Naive thymus-derived CD8-positive, alpha-beta T cell (primary cell): ENCODE results near the gene ACYP2. TPM values are rescaled to one million over a fixed set of nuclear protein-coding genes. Genes with fewer than 3 reads are reported as not detected.
"Not testable (repeated sequence)": the region's sequence is repeated elsewhere in the genome, so short reads cannot be mapped to it uniquely, and the experiment has no call there.

Experiments
- ATAC-seq, 2 donors: fragments of 150-1000 bp; cut with Tn5 transposase in 1 of 2; sonication (Bioruptor Pico), chemical (Tn5 transposase) in 1 of 2; 1 replicate in 1 of 2; 2 replicates in 1 of 2; pipeline ENCODE4 v1.10.0; 2021; ENCODE audit warnings: mild to moderate bottlenecking in 2 of 2, moderate library complexity in 2 of 2
- POLR2A ChIA-PET: fragments of 350-600 bp; sonication (Branson Sonifier 250); formaldehyde crosslinking; loops from one replicate; lab custom pipeline; 2021; ENCODE audit warnings: antibody characterized with exemption; lab: Charles Lee
- DNase-seq, 10 donors: peaks; one replicate each; pipeline versions ENCODE4 v3.0.0 to v3.0.0-alpha.2; 2020 to 2022
- H3K27ac Mint-ChIP-seq, 10 donors: one replicate each; pipeline ENCODE4 v1.8.0; 2020 to 2022; ENCODE audit warnings: mild to moderate bottlenecking in 10 of 10, mixed read lengths in 10 of 10, moderate library complexity in 4 of 10, inconsistent platforms in 1 of 10
- H3K27me3 Mint-ChIP-seq, 5 donors: one replicate each; pipeline ENCODE4 v1.8.0; 2021 to 2022; ENCODE audit warnings: mixed read lengths in 5 of 5
- H3K36me3 Mint-ChIP-seq, 3 donors: one replicate each; pipeline ENCODE4 v1.8.0; 2020 to 2022; ENCODE audit warnings: mixed read lengths in 3 of 3, mild to moderate bottlenecking in 2 of 3, inconsistent platforms in 1 of 3
- H3K4me1 Mint-ChIP-seq, 4 donors: one replicate each; pipeline ENCODE4 v1.8.0; 2021 to 2022; ENCODE audit warnings: mixed read lengths in 4 of 4
- H3K4me3 Mint-ChIP-seq, 10 donors: one replicate each; pipeline ENCODE4 v1.8.0; 2020 to 2022; ENCODE audit warnings: mild to moderate bottlenecking in 10 of 10, mixed read lengths in 10 of 10, moderate library complexity in 6 of 10, inconsistent platforms in 1 of 10
- H3K9me3 Mint-ChIP-seq, 9 donors: one replicate each; pipeline ENCODE4 v1.8.0; 2020 to 2022; ENCODE audit warnings: mixed read lengths in 9 of 9, mild to moderate bottlenecking in 3 of 9, inconsistent platforms in 1 of 9, moderate library complexity in 1 of 9
- polyA plus RNA-seq, 3 donors: library from polyadenylated mRNA; unstranded; fragments of 300-500 nt; fragmentation: Illumina TruSeq; gene quantifications; one replicate each; pipeline ENCODE4 v1.2.3, GENCODE V29; 2021
- total RNA-seq, 8 experiments: library from RNA in 2 of 8; stranded (reverse) in 2 of 8; gene quantifications; one replicate each; pipeline ENCODE4 v1.2.3 and lab custom pipeline; 2021 to 2026

ACYP2 gene
- total and polyA plus RNA-seq, 5 experiments from 2014 or later: 12.4 to 18.1 (median 13.2) TPM

DNA sequence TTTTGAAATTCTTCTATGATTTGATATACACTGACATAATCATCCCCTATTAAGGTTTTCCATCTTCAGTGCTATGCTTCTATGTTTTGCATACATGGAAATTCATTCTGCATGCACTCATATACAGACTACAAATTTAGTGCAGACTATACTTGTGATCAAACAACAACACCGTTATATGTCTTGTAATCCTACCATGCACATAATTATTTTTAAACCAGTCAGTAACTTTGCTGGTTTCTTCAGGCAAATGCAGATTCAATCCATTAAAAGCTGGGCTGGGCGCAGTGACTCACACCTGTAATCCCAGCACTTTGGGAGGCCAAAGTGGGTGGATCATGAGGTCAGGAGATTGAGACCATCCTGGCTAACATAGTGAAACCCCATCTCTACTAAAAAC, 11.8 kb downstream of the ACYP2 start:
- ATAC-seq, H3K27me3 Mint-ChIP-seq, H3K9me3 Mint-ChIP-seq, H3K36me3 Mint-ChIP-seq, H3K4me3 Mint-ChIP-seq, H3K4me1 Mint-ChIP-seq, H3K27ac Mint-ChIP-seq, POLR2A ChIA-PET, DNase-seq: not testable (repeated sequence)

DNA sequence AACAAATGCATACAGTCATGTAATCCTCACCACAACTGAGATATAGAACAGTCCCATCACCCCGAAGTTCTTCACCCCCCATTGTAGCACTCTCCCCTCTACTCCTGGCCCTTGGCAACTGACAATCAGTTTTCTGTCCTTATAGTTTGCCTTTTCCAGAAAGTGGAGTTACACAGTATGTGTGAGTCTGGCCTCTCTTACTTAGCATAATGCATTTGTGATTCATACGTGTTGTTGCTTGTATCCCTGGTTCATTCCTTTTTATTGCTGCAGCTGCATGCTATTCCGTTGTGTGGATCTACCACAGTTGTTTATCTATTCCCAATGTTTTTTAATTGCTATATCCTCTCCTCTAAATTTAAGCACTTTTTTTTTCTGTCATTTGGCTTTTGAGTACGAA, 17.6 kb downstream of the ACYP2 start:
- no peak overlapping the region for H3K4me3 Mint-ChIP-seq
- no peak for ATAC-seq
- POLR2A ChIA-PET: no interaction called here

DNA sequence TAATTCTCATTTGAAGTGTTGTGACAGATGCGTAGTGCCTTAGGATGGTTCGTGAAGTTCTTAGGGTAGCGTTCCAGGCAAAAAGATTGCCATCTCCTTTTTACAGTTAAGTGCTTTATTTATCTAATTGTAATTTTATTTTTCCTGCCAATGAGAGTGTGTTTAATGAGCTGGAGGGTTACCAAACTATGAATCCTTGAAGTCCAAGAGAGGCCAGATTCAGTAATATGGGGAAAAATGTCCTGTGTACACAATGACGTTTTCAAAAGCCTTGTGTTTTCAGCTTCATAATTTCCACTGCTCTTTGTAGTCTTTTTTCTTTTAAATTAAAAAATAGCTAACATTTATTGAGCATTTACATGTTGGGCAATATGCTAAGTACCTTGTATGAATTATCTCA, 23.8 kb downstream of the ACYP2 start:
- ATAC-seq: no peak
- Mint-ChIP-seq H3K27ac (no peak overlapping the region), H3K9me3 (no peaks in the 10 kb centered on the region), H3K4me3 (no peak overlapping the region), H3K36me3 (peaks cover 0 to 29% (median 28%) of the 10 kb centered on the region in 3 donors), H3K4me1 (no peaks in the 10 kb centered on the region), H3K27me3 (no peaks in the 10 kb centered on the region)
- POLR2A ChIA-PET: no interaction called here
- no peak for DNase-seq

More for the DNA sequence above, 17.6 kb downstream of the ACYP2 start:
- Mint-ChIP-seq H3K4me1 (no peaks in the 10 kb centered on the region), H3K27me3 (no peaks in the 10 kb centered on the region), H3K27ac (no peak overlapping the region), H3K36me3 (peaks cover 0 to 16% (median 10%) of the 10 kb centered on the region in 3 donors), H3K9me3 (no peaks in the 10 kb centered on the region)
- no peak for DNase-seq

DNA sequence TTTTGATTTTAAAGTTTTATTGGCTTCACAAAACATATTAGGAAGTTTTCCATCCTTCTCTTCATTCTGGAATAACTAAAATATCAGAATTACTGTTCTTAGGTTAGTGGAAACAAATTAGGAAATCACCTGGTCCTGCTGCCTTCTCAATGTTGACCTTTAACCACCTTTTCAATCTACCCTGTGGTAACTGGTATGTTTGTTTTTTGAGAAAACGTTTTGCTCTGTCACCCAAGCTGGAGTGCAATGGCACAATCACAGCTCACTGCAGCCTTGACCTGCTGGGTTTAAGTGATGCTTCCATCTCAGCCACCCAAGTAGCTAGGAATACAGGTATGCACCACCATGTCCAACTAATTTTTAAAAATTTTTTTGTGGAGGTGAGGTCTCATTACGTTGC, 28.4 kb downstream of the ACYP2 start:
- no peak for ATAC-seq
- POLR2A ChIA-PET: interaction anchor here (0.9 kb wide), 1 partner anchor 40 kb away, joined by 7 read pairs; no protein-coding TSS in a partner anchor
- Mint-ChIP-seq H3K27ac (no peak overlapping the region), H3K4me3 (no peak overlapping the region), H3K4me1 (no peaks in the 10 kb centered on the region), H3K36me3 (peaks cover 6 to 33% (median 18%) of the 10 kb centered on the region in 3 donors), H3K9me3 (no peaks in the 10 kb centered on the region), H3K27me3 (no peaks in the 10 kb centered on the region)
- no peak for DNase-seq

DNA sequence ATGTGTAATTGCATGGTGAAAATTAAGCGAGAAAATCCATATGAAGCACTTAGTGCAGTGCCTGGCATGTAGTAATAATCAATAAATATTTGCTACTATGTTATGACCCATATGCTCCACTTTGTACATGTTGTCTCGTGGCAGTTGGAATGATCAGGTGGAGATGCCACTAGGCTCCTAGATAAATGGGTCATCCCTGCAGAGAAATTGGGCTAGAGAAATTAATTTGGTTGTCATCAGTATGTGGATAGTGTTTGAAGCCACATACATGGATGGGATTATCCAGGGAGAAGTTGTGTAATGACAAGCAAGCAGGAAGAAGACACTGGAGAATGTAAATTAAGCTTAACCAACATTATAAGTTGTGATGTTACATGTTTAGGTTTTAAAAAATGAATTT, 33.0 kb downstream of the ACYP2 start:
- Mint-ChIP-seq H3K9me3 (peaks cover 0 to 4% (median 0%) of the 10 kb centered on the region in 9 donors), H3K27ac (no peak overlapping the region), H3K36me3 (peaks cover 6 to 29% (median 18%) of the 10 kb centered on the region in 3 donors), H3K4me3 (no peak overlapping the region), H3K4me1 (no peaks in the 10 kb centered on the region), H3K27me3 (no peaks in the 10 kb centered on the region)
- DNase-seq (no peak), ATAC-seq (no peak)
- POLR2A ChIA-PET: no interaction called here

DNA sequence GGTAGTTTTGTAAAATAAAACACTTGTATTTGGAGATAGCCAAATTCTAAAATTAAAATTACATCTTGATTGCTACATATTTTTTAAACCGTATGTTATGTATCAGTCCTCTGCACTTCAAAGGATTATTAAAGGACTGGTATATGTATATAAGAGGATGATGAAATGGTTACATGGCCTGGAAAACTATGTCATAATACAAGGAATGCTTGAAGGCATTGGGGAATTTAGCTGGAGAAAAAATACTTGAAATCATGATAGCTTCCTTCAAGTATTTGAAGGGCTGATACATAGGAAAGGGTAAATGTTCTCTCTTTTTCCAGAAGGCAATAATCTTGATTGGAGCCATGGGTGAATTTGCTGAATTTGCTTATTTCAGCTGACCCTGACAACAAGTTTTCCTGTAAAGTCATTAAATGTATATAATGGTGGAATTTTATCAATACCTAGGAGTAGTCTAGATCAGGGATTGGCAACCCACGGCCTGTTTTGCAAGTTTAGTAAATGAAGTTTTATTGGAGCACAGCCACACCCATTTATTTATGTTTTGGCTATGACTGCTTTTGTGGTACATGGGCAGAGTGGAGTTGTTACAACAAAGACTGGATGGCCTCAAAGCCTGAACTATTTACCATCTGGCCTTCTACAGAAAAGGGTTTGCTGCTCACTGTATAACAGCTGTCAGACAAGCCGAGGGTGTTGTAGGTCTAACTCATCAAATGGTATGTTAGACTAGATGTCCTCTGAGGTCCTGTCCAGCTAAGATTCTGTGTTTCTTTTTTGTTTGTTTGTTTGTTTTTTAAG, 34.4 kb downstream of the ACYP2 start:
- ATAC-seq: no peak
- POLR2A ChIA-PET: no interaction called here
- peaks cover 19 to 33% (median 28%) of the 10 kb centered on the region in 3 donors for H3K36me3 Mint-ChIP-seq
- no peaks in the 10 kb centered on the region for H3K4me1 Mint-ChIP-seq
- peaks cover 0 to 8% (median 3%) of the 10 kb centered on the region in 9 donors for H3K9me3 Mint-ChIP-seq
- H3K27ac Mint-ChIP-seq: no peak overlapping the region
- DNase-seq: no peak
- H3K27me3 Mint-ChIP-seq: no peaks in the 10 kb centered on the region
- H3K4me3 Mint-ChIP-seq: no peak overlapping the region

DNA sequence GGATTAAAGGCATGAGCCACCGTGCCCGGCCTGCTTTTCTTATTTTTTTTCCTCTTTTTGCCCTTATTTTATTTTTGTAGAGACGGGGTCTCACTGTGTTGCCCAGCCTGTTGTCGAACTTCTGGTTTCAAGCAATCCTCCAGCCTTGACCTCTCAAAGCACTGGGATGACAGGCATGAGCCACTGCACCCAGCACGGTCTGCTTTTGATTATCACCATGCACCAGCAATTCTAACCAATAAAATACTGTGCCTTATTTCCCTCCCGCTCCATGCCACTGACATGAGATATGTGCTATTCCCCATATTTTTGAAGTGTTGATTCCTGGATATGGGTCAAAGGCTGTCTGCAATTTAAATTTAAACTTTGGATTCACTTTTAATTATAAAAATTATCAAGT, 42.9 kb downstream of the ACYP2 start:
- H3K4me1 Mint-ChIP-seq: peaks cover 0 to 2% (median 0%) of the 10 kb centered on the region in 4 donors
- H3K27ac Mint-ChIP-seq: no peak overlapping the region
- POLR2A ChIA-PET: no interaction called here
- H3K27me3 Mint-ChIP-seq: no peaks in the 10 kb centered on the region
- no peak for ATAC-seq
- H3K9me3 Mint-ChIP-seq: peaks cover 0 to 12% (median 7%) of the 10 kb centered on the region in 9 donors
- peaks cover 21 to 36% (median 31%) of the 10 kb centered on the region in 3 donors for H3K36me3 Mint-ChIP-seq
- no peak overlapping the region for H3K4me3 Mint-ChIP-seq
- DNase-seq: no peak

DNA sequence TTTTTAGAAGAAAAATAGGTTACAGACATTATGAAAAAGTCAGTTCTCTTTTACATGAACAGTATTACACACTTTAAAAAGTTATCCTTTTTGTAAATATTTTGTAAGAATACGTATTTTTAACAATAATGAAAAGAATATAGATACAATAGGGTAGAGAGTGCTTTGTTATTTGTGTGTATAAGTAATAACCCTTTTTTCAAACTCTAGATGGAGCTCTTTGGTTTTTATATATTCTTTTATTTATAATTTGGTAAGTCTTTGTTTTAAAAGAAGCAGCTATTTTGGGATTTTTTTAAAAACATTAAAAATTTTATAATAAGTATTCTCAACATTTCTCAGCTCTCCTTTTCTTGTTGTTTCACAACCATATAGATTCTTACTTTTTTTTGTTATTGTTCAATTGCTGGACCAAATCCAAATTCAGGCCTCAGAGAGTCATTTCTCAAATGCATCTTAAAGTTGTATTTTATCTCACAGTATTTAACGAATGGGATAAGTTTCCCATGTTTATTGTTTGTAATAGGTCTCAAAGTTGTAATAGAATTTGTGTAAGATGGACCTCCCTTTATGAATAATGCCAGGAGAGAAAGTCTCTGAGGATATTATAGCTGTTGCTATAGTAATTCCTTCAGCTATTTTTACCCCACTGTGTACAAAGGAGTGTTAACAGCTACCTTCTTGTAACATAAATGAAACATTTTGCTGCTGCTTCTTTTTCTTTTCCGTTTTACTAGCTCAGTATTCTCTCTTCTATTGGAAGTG, 46.4 kb downstream of the ACYP2 start:
- POLR2A ChIA-PET: no interaction called here
- Mint-ChIP-seq H3K4me3 (no peak overlapping the region), H3K4me1 (peaks cover 0 to 2% (median 0%) of the 10 kb centered on the region in 4 donors), H3K27me3 (no peaks in the 10 kb centered on the region), H3K9me3 (no peaks in the 10 kb centered on the region), H3K36me3 (peaks cover 0 to 15% (median 7%) of the 10 kb centered on the region in 3 donors), H3K27ac (no peak overlapping the region)
- ATAC-seq (no peak), DNase-seq (no peak)

DNA sequence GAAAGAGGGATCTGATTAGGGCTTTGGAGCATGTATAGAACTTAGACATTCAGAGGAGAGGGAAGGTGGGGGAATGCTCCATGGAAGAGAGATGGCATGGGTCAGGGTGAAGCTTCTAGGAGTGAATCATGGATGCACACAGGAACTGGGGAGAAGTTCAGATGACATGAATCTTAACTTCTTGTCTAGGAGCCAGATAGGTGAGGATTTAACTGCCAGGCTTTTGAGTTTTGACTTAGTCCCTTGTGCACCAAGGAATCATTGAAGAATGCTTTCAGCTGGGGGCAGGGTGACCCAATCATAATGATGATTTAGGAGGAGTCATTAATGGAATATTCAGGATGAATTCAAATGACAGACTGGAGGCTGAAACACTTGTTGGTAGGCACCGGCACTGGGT, 48.7 kb downstream of the ACYP2 start:
- DNase-seq (no peak), ATAC-seq (no peak)
- H3K9me3 Mint-ChIP-seq: no peaks in the 10 kb centered on the region
- no peak overlapping the region for H3K4me3 Mint-ChIP-seq
- peaks cover 0 to 19% (median 12%) of the 10 kb centered on the region in 3 donors for H3K36me3 Mint-ChIP-seq
- H3K4me1 Mint-ChIP-seq: no peaks in the 10 kb centered on the region
- POLR2A ChIA-PET: no interaction called here
- no peak overlapping the region for H3K27ac Mint-ChIP-seq
- no peaks in the 10 kb centered on the region for H3K27me3 Mint-ChIP-seq

DNA sequence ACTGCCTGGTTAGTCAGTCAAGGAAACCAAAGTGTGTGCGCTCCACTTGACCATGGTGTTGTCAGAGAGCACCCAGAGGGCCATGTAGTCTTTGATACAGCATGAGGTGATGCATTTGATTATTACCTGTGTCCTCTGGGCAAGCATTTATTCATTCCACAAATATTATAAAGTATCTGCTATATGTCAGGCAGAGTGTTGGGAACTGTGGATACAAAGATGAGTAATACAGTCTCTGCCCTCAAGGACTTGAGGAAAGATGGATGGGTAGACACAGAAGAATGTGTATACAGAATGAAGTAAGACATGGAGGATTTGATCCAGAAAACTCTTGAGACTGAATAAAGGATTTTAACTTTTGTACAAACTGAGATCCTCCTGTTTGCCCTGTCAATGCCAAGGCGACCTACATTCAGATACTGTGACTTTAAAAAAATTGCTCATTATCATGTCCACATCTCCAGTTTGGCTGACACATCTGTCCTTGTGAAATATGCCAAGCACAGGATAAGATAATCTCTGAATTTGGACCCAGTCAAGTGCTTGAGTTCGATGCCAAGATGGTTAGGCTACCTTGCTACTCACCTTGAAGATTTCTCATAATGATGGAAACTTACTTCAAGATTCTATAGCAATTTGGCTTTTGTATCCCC, 50.8 kb downstream of the ACYP2 start:
- POLR2A ChIA-PET: no interaction called here
- no peaks in the 10 kb centered on the region for H3K27me3 Mint-ChIP-seq
- H3K4me1 Mint-ChIP-seq: no peaks in the 10 kb centered on the region
- H3K36me3 Mint-ChIP-seq: peaks cover 0 to 32% (median 13%) of the 10 kb centered on the region in 3 donors
- DNase-seq (no peak), ATAC-seq (no peak)
- H3K4me3 Mint-ChIP-seq: no peak overlapping the region
- H3K27ac Mint-ChIP-seq: no peak overlapping the region
- no peaks in the 10 kb centered on the region for H3K9me3 Mint-ChIP-seq

DNA sequence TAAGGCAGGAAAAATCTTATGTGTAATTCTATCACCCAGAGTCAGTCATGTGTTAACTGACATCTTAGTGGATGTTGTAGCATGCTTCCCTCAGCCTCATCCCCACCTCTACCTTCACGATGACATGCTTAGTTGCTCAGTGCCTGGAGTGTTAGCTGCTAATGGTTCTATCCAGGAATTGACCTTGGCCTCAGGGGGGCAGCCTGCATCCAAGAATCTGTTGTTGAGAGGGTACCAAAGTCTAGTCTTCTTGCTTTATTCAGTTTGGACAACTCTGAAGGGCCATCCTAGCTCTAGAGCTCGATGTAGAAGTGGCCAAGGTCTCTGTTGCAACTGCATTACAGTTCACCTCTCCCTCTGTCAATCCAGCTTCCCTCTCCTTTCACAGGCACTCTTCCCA, 61.2 kb downstream of the ACYP2 start:
- H3K9me3 Mint-ChIP-seq: peaks cover 0 to 1% (median 0%) of the 10 kb centered on the region in 9 donors
- DNase-seq (no peak), ATAC-seq (no peak)
- no peak overlapping the region for H3K4me3 Mint-ChIP-seq
- H3K27me3 Mint-ChIP-seq: no peaks in the 10 kb centered on the region
- H3K27ac Mint-ChIP-seq: no peak overlapping the region
- peaks cover 0 to 3% (median 0%) of the 10 kb centered on the region in 4 donors for H3K4me1 Mint-ChIP-seq
- POLR2A ChIA-PET: no interaction called here
- H3K36me3 Mint-ChIP-seq: peaks cover 4 to 18% (median 12%) of the 10 kb centered on the region in 3 donors

DNA sequence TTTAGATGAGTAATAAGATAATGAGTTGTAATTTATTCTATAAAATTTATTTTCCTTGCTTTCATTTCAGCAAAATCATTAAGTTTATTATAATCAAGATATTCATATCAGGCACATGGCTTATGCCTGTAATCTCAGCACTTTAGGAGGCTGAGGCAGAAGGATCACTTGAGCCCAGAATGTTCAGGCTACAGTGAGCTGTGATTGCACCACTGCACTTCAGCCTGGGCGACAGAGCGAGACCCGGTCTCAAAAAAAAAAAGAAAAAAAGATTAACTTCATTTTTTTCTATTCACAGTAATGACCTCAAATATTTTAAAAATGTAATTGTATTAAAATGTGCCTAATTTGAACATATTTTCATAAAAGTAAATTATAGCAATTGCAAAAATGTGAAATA, 67.9 kb downstream of the ACYP2 start:
- POLR2A ChIA-PET: no interaction called here
- H3K9me3 Mint-ChIP-seq: no peaks in the 10 kb centered on the region
- H3K27me3 Mint-ChIP-seq: no peaks in the 10 kb centered on the region
- no peak overlapping the region for H3K27ac Mint-ChIP-seq
- no peaks in the 10 kb centered on the region for H3K4me1 Mint-ChIP-seq
- H3K36me3 Mint-ChIP-seq: peaks cover 0 to 12% (median 9%) of the 10 kb centered on the region in 3 donors
- no peak for ATAC-seq
- no peak for DNase-seq
- no peak overlapping the region for H3K4me3 Mint-ChIP-seq

DNA sequence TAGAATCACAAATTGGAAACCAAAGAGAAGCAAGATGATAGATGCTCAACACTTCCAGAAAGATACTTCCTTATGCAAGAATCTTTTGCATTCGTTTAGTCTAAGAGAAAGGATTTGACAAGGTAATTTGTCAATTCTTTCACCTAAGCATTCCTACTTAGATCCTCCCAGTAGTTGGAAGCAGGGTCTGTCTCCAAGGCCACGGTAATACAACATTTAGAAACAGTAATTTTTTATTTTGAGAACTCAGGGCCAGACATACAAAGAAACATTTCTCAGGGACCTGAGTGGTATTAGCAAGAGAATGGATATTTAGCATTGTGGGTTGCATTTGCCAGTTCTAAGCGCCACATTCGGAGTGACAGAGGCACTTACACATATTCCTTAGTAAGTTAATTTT, 68.6 kb downstream of the ACYP2 start:
- DNase-seq (no peak), ATAC-seq (no peak)
- H3K36me3 Mint-ChIP-seq: peaks cover 3 to 15% (median 14%) of the 10 kb centered on the region in 3 donors
- H3K4me1 Mint-ChIP-seq: no peaks in the 10 kb centered on the region
- H3K27ac Mint-ChIP-seq: no peak overlapping the region
- POLR2A ChIA-PET: no interaction called here
- no peaks in the 10 kb centered on the region for H3K27me3 Mint-ChIP-seq
- no peak overlapping the region for H3K4me3 Mint-ChIP-seq
- no peaks in the 10 kb centered on the region for H3K9me3 Mint-ChIP-seq
